GM18907 (cell line): ENCODE measurements around the gene PCSK5.
"Not testable (repeated sequence)": the region's sequence is repeated elsewhere in the genome, so short reads cannot be mapped to it uniquely, and the experiment has no call there.

Experiments
- ATAC-seq: cut with Tn5 transposase; IDR thresholded peaks from one replicate; pipeline ENCODE4 v1.9.1; 2021; ENCODE audit warnings: mild to moderate bottlenecking, moderate library complexity; ENCODE audit not compliant: unreplicated experiment

Gene PCSK5

GRCh38 chr9:76044266-76044819 lies 153.9 kb downstream of the PCSK5 start:
- no peak for ATAC-seq

- ATAC-seq, result no peak
These were observed 154.7 kb downstream of the PCSK5 start for GRCh38 chr9:76045221-76045620.

- no peak for ATAC-seq
These were observed 158.9 kb downstream of the PCSK5 start for GRCh38 chr9:76049341-76049740.

GRCh38 chr9:76067696-76068095 lies 177.2 kb downstream of the PCSK5 start:
- no peak for ATAC-seq

- ATAC-seq, result no peak
These were observed 187.1 kb downstream of the PCSK5 start for GRCh38 chr9:76077537-76077936.

GRCh38 chr9:76081281-76081680 lies 190.8 kb downstream of the PCSK5 start:
- ATAC-seq, result not testable (repeated sequence)

- no peak for ATAC-seq
These were observed 191.6 kb downstream of the PCSK5 start for GRCh38 chr9:76082057-76082456.

- ATAC-seq, result no peak
These were observed 195.1 kb downstream of the PCSK5 start for GRCh38 chr9:76085596-76085995.

- ATAC-seq, result no peak
These were observed 196.1 kb downstream of the PCSK5 start for GRCh38 chr9:76086539-76086938.

GRCh38 chr9:76087976-76088375 lies 197.5 kb downstream of the PCSK5 start:
- ATAC-seq, result no peak

- ATAC-seq, result no peak
These were observed 199.9 kb downstream of the PCSK5 start for GRCh38 chr9:76090330-76090729.

GRCh38 chr9:76090909-76091308 lies 200.4 kb downstream of the PCSK5 start:
- no peak for ATAC-seq

- ATAC-seq, result no peak
These were observed 202.1 kb downstream of the PCSK5 start for GRCh38 chr9:76092572-76092971.

- no peak for ATAC-seq
These were observed 205.1 kb downstream of the PCSK5 start for GRCh38 chr9:76095585-76095984.

GRCh38 chr9:76099516-76099915 lies 209.0 kb downstream of the PCSK5 start:
- no peak for ATAC-seq

GRCh38 chr9:76101075-76101474 lies 210.6 kb downstream of the PCSK5 start:
- ATAC-seq, result no peak

GRCh38 chr9:76101491-76101890 lies 211.0 kb downstream of the PCSK5 start:
- ATAC-seq, result no peak

GRCh38 chr9:76101947-76102346 lies 211.5 kb downstream of the PCSK5 start:
- no peak for ATAC-seq

GRCh38 chr9:76103531-76104315 lies 213.2 kb downstream of the PCSK5 start:
- no peak for ATAC-seq

GRCh38 chr9:76107482-76107881 lies 217.0 kb downstream of the PCSK5 start:
- ATAC-seq, result no peak

- no peak for ATAC-seq
These were observed 219.5 kb downstream of the PCSK5 start for GRCh38 chr9:76109953-76110352.

- no peak for ATAC-seq
These were observed 221.7 kb downstream of the PCSK5 start for GRCh38 chr9:76112151-76112550.

GRCh38 chr9:76114144-76114543 lies 223.7 kb downstream of the PCSK5 start:
- no peak for ATAC-seq
